ENCODE results near the gene CSTF1.
"Not testable (repeated sequence)": the region's sequence is repeated elsewhere in the genome, so short reads cannot be mapped to it uniquely, and the experiment has no call there.

Gene CSTF1

GRCh38 chr20:56378386-56378785 lies 14.1 kb upstream of the CSTF1 start:
- in situ Hi-C loops (cut with HindIII; ENCODE audit: low pct_unique_long_range_greater_than_20kb, low sequenced_read_pairs) = no loop called here
- DNase-seq (ENCODE audit: low read depth in 1 of 2, low spot score in 1 of 2) = no peak

DNA sequence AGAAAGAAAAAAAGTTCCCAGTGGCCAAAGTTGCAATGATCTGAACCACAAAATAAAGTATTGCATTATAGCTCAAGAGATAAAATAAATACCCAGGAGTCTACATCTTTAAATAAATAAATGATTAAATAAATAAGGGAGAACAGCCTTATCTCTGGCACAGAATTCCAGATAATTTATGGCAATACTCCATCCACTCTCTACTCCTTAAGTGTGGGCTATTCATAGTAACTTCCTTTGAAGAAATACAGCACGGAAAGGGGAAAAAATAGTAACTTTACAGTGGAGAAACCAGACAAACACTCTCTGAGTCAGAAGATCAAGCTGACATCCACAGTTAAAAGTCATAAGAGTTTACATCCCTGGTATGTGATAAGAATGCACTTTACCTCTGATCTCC lies 12.1 kb upstream of the CSTF1 start:
- no peak for TF ChIP-seq JUND (IDR thresholded peaks at IDR 0.05; ENCODE audit: low read depth)
- in situ Hi-C loops (cut with HindIII; ENCODE audit: low pct_unique_long_range_greater_than_20kb, low sequenced_read_pairs) = no loop called here
- DNase-seq (ENCODE audit: low read depth in 1 of 2, low spot score in 1 of 2) = no peak

More at GRCh38 chr20:56378386-56378785, 14.1 kb upstream of the CSTF1 start:
- TF ChIP-seq JUND (IDR thresholded peaks at IDR 0.05; ENCODE audit: low read depth) = no peak

DNA sequence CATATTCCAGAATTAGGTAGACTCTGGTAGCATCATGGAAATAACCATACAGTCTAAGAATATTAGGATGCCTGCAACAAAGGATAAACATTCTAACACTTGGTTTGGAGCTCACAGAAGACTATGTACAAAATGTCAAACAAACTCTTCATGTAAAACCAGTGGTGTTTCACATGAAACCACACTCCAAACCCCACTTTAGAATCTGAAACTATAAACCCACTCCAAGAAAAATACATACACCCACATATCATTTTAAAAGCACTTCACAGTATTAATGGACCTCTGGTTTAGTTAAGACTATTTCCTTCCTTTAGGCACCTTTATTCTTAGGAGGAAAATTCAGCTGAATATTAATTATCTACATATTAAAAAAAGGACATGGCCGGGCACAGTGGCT lies 10.9 kb upstream of the CSTF1 start:
- no peak for DNase-seq (ENCODE audit: low read depth in 1 of 2, low spot score in 1 of 2)
- in situ Hi-C loops (cut with HindIII; ENCODE audit: low pct_unique_long_range_greater_than_20kb, low sequenced_read_pairs) = no loop called here
- TF ChIP-seq JUND (IDR thresholded peaks at IDR 0.05; ENCODE audit: low read depth) = no peak

DNA sequence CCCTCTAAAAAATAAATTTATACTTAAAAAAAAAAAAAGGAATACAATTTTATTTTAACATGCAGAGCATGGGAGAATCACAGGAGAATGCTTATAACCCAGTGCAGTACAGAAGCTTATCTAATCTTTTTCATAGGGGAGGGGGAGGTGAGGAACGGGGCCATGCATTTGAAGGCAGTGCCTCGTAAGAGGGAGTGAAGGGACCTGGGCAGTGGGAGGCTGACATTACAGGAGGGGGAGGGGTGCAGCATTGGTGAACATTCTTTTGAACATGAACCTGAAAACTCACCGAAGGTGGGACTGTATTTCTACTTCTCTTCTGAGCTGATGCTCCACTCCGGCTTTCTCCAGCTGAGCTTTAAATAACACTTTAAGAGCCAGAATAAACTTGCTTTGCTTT lies 9.7 kb upstream of the CSTF1 start:
- TF ChIP-seq JUND (IDR thresholded peaks at IDR 0.05; ENCODE audit: low read depth) = no peak
- no peak for DNase-seq (ENCODE audit: low read depth in 1 of 2, low spot score in 1 of 2)
- in situ Hi-C loops (cut with HindIII; ENCODE audit: low pct_unique_long_range_greater_than_20kb, low sequenced_read_pairs) = no loop called here

GRCh38 chr20:56383334-56383733 lies 9.1 kb upstream of the CSTF1 start:
- no peak for DNase-seq (ENCODE audit: low read depth in 1 of 2, low spot score in 1 of 2)
- no peak for TF ChIP-seq JUND (IDR thresholded peaks at IDR 0.05; ENCODE audit: low read depth)
- in situ Hi-C loops (cut with HindIII; ENCODE audit: low pct_unique_long_range_greater_than_20kb, low sequenced_read_pairs) = no loop called here

GRCh38 chr20:56385130-56385529 lies 7.3 kb upstream of the CSTF1 start:
- no peak for DNase-seq (ENCODE audit: low read depth in 1 of 2, low spot score in 1 of 2)
- TF ChIP-seq JUND (IDR thresholded peaks at IDR 0.05; ENCODE audit: low read depth) = no peak
- in situ Hi-C loops (cut with HindIII; ENCODE audit: low pct_unique_long_range_greater_than_20kb, low sequenced_read_pairs) = no loop called here

GRCh38 chr20:56386219-56386618 lies 6.2 kb upstream of the CSTF1 start:
- no peak for TF ChIP-seq JUND (IDR thresholded peaks at IDR 0.05; ENCODE audit: low read depth)
- no peak for DNase-seq (ENCODE audit: low read depth in 1 of 2, low spot score in 1 of 2)
- in situ Hi-C loops (cut with HindIII; ENCODE audit: low pct_unique_long_range_greater_than_20kb, low sequenced_read_pairs) = no loop called here

DNA sequence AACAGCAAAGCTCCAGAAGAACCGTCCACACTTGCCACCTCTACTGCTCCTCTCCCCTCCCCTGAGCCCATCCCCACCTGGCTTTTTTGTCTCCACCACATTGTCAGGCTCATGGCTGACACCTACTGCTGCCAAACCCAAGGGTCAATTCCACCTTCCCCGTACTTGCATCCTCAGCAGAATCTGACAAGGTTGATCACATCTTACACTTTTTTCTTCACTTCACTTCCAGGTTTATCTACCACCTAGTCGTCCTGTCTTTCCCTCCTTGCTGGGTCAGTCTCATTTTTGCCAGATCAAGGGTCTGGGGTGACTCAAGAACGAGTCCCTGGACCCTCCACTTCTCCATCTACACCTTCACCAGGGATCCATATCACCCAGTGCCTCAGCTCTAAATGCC lies 3.6 kb upstream of the CSTF1 start:
- no peak for DNase-seq (ENCODE audit: low read depth in 1 of 2, low spot score in 1 of 2)
- no peak for TF ChIP-seq JUND (IDR thresholded peaks at IDR 0.05; ENCODE audit: low read depth)
- in situ Hi-C loops (cut with HindIII; ENCODE audit: low pct_unique_long_range_greater_than_20kb, low sequenced_read_pairs) = no loop called here

DNA sequence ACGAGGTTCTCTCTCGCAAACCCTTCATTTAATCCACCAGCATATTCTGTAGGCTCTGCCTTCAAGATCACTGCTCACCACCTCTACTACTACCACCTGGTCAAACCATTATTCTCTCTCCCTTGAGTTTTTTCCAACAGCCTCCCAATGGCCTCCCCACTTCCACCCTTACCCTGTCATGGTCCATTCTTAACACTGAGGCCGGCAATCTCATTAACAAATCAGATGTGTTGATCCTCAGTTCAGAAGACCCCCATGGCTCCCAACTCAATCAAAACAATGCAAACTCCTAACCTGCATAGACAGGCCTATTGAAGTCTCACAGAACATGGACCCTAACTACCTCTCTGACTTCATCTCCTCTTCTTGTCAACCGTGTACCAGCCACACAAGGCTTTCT lies 2.6 kb upstream of the CSTF1 start:
- no peak for TF ChIP-seq JUND (IDR thresholded peaks at IDR 0.05; ENCODE audit: low read depth)
- no peak for DNase-seq (ENCODE audit: low read depth in 1 of 2, low spot score in 1 of 2)
- in situ Hi-C loops (cut with HindIII; ENCODE audit: low pct_unique_long_range_greater_than_20kb, low sequenced_read_pairs) = no loop called here

DNA sequence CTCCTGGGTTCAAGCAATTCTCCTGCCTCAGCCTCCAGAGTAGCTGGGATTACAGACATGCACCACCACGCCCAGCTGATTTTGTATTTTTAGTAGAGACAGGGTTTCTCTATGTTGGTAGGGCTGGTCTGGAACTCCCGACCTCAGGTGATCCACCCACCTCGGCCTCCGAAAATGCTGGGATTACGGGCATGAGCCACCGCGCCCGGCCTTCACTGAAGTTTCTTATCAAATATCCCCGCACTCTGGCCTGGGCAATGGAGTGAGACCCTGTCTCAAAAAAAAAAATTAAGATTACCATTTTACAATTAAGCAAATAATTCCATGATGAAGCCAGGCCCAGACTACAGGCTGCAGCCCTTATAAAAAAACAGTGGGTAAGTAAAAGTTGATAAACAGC lies 2.0 kb upstream of the CSTF1 start:
- in situ Hi-C loops (cut with HindIII; ENCODE audit: low pct_unique_long_range_greater_than_20kb, low sequenced_read_pairs); DNase-seq (ENCODE audit: low read depth in 1 of 2, low spot score in 1 of 2): not testable (repeated sequence)

DNA sequence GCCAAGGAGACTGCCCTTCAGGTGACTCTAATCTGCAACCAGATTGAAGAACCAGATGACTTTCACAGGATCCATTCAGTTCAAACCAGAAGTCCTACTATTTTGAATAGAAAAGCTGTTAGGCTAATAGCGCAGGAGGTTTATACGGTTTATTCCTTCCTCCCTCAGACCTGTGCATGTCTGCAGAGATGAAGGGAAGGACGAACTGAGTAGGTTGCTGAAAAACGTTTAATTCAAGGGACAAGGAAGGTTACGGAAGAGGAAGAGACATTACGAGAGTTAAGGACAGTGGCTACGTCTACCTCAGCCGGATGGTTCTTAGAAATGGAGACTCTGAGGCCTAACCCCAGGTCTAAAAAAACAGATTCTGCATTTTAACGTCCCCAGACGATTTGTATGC lies 1.4 kb upstream of the CSTF1 start:
- in situ Hi-C loops (cut with HindIII; ENCODE audit: low pct_unique_long_range_greater_than_20kb, low sequenced_read_pairs) = no loop called here
- no peak for DNase-seq (ENCODE audit: low read depth in 1 of 2, low spot score in 1 of 2)

GRCh38 chr20:56391596-56392131 lies 781 bp upstream of the CSTF1 start:
- no peak for TF ChIP-seq JUND (IDR thresholded peaks at IDR 0.05; ENCODE audit: low read depth)
- in situ Hi-C loops (cut with HindIII; ENCODE audit: low pct_unique_long_range_greater_than_20kb, low sequenced_read_pairs) = no loop called here
- no peak for DNase-seq (ENCODE audit: low read depth in 1 of 2, low spot score in 1 of 2)

More for the DNA sequence above, 1.4 kb upstream of the CSTF1 start:
- no peak for TF ChIP-seq JUND (IDR thresholded peaks at IDR 0.05; ENCODE audit: low read depth)

DNA sequence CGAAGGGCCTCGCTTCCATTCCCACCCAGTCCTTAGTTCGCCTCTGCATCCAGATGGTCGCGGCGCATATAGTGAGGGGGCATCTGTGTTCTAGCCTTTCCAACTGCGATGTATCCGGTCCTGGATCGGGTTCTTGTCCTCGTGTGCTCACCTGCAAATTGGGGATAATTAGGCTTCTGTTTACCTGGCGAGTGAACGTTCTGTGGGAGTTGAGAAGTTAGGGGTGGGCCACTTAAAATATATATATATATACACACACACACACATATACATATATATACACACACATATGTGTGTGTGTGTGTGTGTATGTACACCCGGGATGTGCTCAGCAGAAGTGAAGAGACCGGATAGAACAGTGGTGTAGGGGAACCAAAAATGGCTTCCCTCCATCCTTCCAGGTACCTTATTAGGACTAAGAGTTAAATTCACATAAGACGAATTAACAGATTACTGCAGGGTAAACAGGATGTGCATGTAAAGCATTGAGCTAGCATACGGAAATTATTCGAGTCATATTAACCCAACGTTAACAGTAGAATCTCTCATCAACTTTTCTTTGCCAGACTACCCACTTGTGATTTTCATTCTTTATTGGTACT lies 537 bp downstream of the CSTF1 start:
- DNase-seq (ENCODE audit: low read depth in 1 of 2, low spot score in 1 of 2) = no peak
- no peak for TF ChIP-seq JUND (IDR thresholded peaks at IDR 0.05; ENCODE audit: low read depth)
- in situ Hi-C loops (cut with HindIII; ENCODE audit: low pct_unique_long_range_greater_than_20kb, low sequenced_read_pairs) = no loop called here

DNA sequence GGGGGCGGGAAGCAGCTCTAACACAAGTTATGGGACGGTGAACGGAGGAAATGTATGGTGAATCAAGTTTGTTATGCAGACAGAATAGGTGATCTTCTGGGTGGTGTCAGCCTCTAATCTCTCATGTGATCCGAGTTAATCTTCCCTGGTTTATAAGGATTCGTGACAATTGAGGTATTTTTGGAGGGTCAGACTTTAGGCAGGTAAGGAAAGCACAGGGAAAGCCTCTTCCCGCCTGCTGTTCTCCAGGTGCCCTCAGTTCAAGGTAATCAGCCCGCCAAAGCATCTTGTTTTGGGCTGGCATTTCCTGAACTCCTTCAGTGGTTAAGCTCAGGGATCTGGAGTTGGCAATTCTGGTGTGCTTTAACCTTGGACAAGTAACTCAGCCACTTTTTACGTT lies 1.2 kb downstream of the CSTF1 start:
- in situ Hi-C loops (cut with HindIII; ENCODE audit: low pct_unique_long_range_greater_than_20kb, low sequenced_read_pairs) = no loop called here
- no peak for DNase-seq (ENCODE audit: low read depth in 1 of 2, low spot score in 1 of 2)
- TF ChIP-seq JUND (IDR thresholded peaks at IDR 0.05; ENCODE audit: low read depth) = no peak
